Smooth muscle cell (in vitro differentiated cells): Measurements from ENCODE around the gene TMEM132D. TPM values are rescaled to one million over a fixed set of nuclear protein-coding genes. Genes with fewer than 3 reads are reported as not detected.
"Not testable (repeated sequence)": the region's sequence is repeated elsewhere in the genome, so short reads cannot be mapped to it uniquely, and the experiment has no call there.

ENCODE experiments used
- DNase-seq: peaks from one replicate; lab custom pipeline; 2025; ENCODE audit not compliant: unreplicated experiment; lab: John Stamatoyannopoulos, UW
- H2AFZ ChIP-seq: fragments of 200-600 bp; sonication (generic); 2 replicates; pipeline ENCODE4 v1.6.0; 2016; ENCODE audit warnings: antibody characterized with exemption, low read depth, mild to moderate bottlenecking
- H3F3A ChIP-seq: fragments of 200-600 bp; sonication (generic); 2 replicates; pipeline ENCODE4 v1.6.0; 2017; ENCODE audit warnings: antibody characterized with exemption, low read depth
- H3K27ac ChIP-seq: fragments of 200-600 bp; sonication (generic); 2 replicates; pipeline ENCODE4 v1.5.1; 2016; ENCODE audit warnings: low read depth, mild to moderate bottlenecking
- H3K27me3 ChIP-seq: fragments of 200-600 bp; sonication (generic); 2 replicates; pipeline ENCODE4 v1.6.1; 2016; ENCODE audit warnings: low read depth, mild to moderate bottlenecking
- H3K36me3 ChIP-seq: fragments of 200-600 bp; sonication (generic); 2 replicates; pipeline ENCODE4 v1.5.1; 2016; ENCODE audit warnings: low read depth
- H3K4me1 ChIP-seq: fragments of 200-600 bp; sonication (generic); 2 replicates; pipeline ENCODE4 v1.5.1; 2016; ENCODE audit warnings: low read depth
- H3K4me2 ChIP-seq: fragments of 200-600 bp; sonication (generic); 2 replicates; pipeline ENCODE4 v1.6.0; 2016; ENCODE audit warnings: mild to moderate bottlenecking
- H3K4me3 ChIP-seq: fragments of 200-600 bp; sonication (generic); 2 replicates; pipeline ENCODE4 v1.5.1; 2016; ENCODE audit warnings: mild to moderate bottlenecking
- H3K79me2 ChIP-seq: fragments of 200-600 bp; sonication (generic); 2 replicates; pipeline ENCODE4 v1.6.0; 2016; ENCODE audit warnings: low read depth, mild to moderate bottlenecking
- H3K9ac ChIP-seq: fragments of 200-600 bp; sonication (generic); 2 replicates; pipeline ENCODE4 v1.6.0; 2016; ENCODE audit warnings: low read depth
- H3K9me3 ChIP-seq: fragments of 200-600 bp; sonication (generic); replicated peaks from 2 replicates; pipeline ENCODE4 v1.5.1; 2016; ENCODE audit warnings: low read depth
- H4K20me1 ChIP-seq: fragments of 200-600 bp; sonication (generic); 2 replicates; pipeline ENCODE4 v1.6.0; 2016; ENCODE audit warnings: low read depth
- WGBS: methylation state at CpG from one replicate; pipeline ENCODE4 v1.1.7; 2016; ENCODE audit warnings: low lambda C conversion rate; 5-methylcytosine and 5-hydroxymethylcytosine counted together
- polyA plus RNA-seq: library from polyadenylated mRNA; unstranded; fragments of >200 nt; fragmentation: Nextera tagmentation; extraction: Ambion mirVana; gene quantifications from 2 replicates; pipeline ENCODE4 v1.2.1, GENCODE V29; 2016
- total RNA-seq: library from RNA; depleted of rRNA; stranded (reverse); fragments of >200 nt; gene quantifications from 2 replicates; pipeline ENCODE4 v1.2.3, GENCODE V29; 2014
- TF ChIP-seq, protein P1 (sequence below): fragments of 200-600 bp; sonication (generic); IDR thresholded peaks from 2 replicates; pipeline ENCODE4 v1.5.1; 2017; ENCODE audit warnings: borderline replicate concordance, mild to moderate bottlenecking, antibody characterized with exemption; ENCODE audit not compliant: insufficient read depth, poor library complexity, severe bottlenecking

TMEM132D gene
- total and polyA plus RNA-seq, 2 experiments from 2014 or later, result not detected

GRCh38 chr12:129053232-129053631 lies 850.6 kb downstream of the TMEM132D start:
- no peaks in the 10 kb centered on the region for H3K36me3 ChIP-seq
- H4K20me1 ChIP-seq, result no peaks in the 10 kb centered on the region
- WGBS, result 83% methylated on average over 11 of the region's 11 CpGs
- no peak overlapping the region for H3K4me3 ChIP-seq
- H2AFZ ChIP-seq, result no peak overlapping the region
- no peaks in the 10 kb centered on the region for H3K79me2 ChIP-seq
- H3K27ac ChIP-seq, result no peak overlapping the region
- no peaks in the 10 kb centered on the region for H3F3A ChIP-seq
- H3K4me2 ChIP-seq, result no peak overlapping the region
- no peak overlapping the region for H3K9ac ChIP-seq
- no peaks in the 10 kb centered on the region for H3K27me3 ChIP-seq
- TF ChIP-seq, protein P1, sequence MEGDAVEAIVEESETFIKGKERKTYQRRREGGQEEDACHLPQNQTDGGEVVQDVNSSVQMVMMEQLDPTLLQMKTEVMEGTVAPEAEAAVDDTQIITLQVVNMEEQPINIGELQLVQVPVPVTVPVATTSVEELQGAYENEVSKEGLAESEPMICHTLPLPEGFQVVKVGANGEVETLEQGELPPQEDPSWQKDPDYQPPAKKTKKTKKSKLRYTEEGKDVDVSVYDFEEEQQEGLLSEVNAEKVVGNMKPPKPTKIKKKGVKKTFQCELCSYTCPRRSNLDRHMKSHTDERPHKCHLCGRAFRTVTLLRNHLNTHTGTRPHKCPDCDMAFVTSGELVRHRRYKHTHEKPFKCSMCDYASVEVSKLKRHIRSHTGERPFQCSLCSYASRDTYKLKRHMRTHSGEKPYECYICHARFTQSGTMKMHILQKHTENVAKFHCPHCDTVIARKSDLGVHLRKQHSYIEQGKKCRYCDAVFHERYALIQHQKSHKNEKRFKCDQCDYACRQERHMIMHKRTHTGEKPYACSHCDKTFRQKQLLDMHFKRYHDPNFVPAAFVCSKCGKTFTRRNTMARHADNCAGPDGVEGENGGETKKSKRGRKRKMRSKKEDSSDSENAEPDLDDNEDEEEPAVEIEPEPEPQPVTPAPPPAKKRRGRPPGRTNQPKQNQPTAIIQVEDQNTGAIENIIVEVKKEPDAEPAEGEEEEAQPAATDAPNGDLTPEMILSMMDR, result no peak
- DNase-seq, result no peak
- H3K9me3 ChIP-seq, result no peaks in the 10 kb centered on the region
- no peaks in the 10 kb centered on the region for H3K4me1 ChIP-seq

GRCh38 chr12:129052373-129052772 lies 851.5 kb downstream of the TMEM132D start:
- Histone ChIP-seq H3K4me1 (no peaks in the 10 kb centered on the region), H3K27me3 (no peaks in the 10 kb centered on the region), H3K27ac (no peak overlapping the region), H3K9ac (no peak overlapping the region), H3K4me3 (no peak overlapping the region), H2AFZ (no peak overlapping the region), H3K4me2 (no peak overlapping the region), H3K79me2 (no peaks in the 10 kb centered on the region), H4K20me1 (no peaks in the 10 kb centered on the region), H3K36me3 (no peaks in the 10 kb centered on the region), H3F3A (no peaks in the 10 kb centered on the region), H3K9me3 (no peaks in the 10 kb centered on the region)
- DNase-seq, result no peak
- TF ChIP-seq, protein P1, result no peak

- DNase-seq, result no peak
- WGBS, result 0% methylated on average over 1 of the region's 1 CpG
- H3K4me2 ChIP-seq, result no peak overlapping the region
- no peaks in the 10 kb centered on the region for H3F3A ChIP-seq
- no peaks in the 10 kb centered on the region for H3K79me2 ChIP-seq
- no peaks in the 10 kb centered on the region for H3K27me3 ChIP-seq
- H3K4me3 ChIP-seq, result no peak overlapping the region
- no peak overlapping the region for H2AFZ ChIP-seq
- TF ChIP-seq, protein P1, result no peak
- H3K36me3 ChIP-seq, result no peaks in the 10 kb centered on the region
- no peak overlapping the region for H3K9ac ChIP-seq
- H3K4me1 ChIP-seq, result no peaks in the 10 kb centered on the region
- no peaks in the 10 kb centered on the region for H4K20me1 ChIP-seq
- no peak overlapping the region for H3K27ac ChIP-seq
- H3K9me3 ChIP-seq, result no peaks in the 10 kb centered on the region
Measured at GRCh38 chr12:129049917-129050316, 853.9 kb downstream of the TMEM132D start.

GRCh38 chr12:129043334-129043733 lies 860.5 kb downstream of the TMEM132D start:
- not testable (repeated sequence) for H3F3A ChIP-seq, H3K9me3 ChIP-seq, H3K4me1 ChIP-seq, H3K79me2 ChIP-seq, H3K4me3 ChIP-seq, H4K20me1 ChIP-seq, H3K4me2 ChIP-seq, DNase-seq, H2AFZ ChIP-seq, H3K36me3 ChIP-seq, H3K27ac ChIP-seq, H3K9ac ChIP-seq, H3K27me3 ChIP-seq
- 90% methylated on average over 11 of the region's 11 CpGs for WGBS
